ENCODE data around the gene GPC6. TPM values are rescaled to one million over a fixed set of nuclear protein-coding genes. Genes with fewer than 3 reads are reported as not detected.

The GPC6 gene
- total RNA-seq, 3 donors from 2014 or later (not counting 1 experiment from before 2014, with no cell fraction given) = not detected

- Histone ChIP-seq H3K27ac (ENCODE audit: low read length) (no peak overlapping the region), H3K36me3 (ENCODE audit: control insufficient read depth, insufficient read depth, low read length) (no peaks in the 10 kb centered on the region), H3K9me3 (ENCODE audit: control insufficient read depth, insufficient read depth, low read length) (no peaks in the 10 kb centered on the region), H3K4me1 (ENCODE audit: control insufficient read depth, insufficient read depth, low read length) (no peaks in the 10 kb centered on the region), H3K4me3 (ENCODE audit: low read length) (no peak overlapping the region), H3K27me3 (ENCODE audit: control insufficient read depth, insufficient read depth, low read length) (no peaks in the 10 kb centered on the region)
- Mint-ChIP-seq H3K4me3 (no peak overlapping the region), H3K4me1 (no peaks in the 10 kb centered on the region), H3K9me3 (peaks cover 5 to 7% of the 10 kb centered on the region in 2 donors), H3K27me3 (ENCODE audit: low read depth in 2 of 2) (no peaks in the 10 kb centered on the region), H3K27ac (no peak overlapping the region), H3K36me3 (no peaks in the 10 kb centered on the region)
- intact Hi-C loops (cut with micrococcal nuclease) = no loop called here
- no peak for DNase-seq
- TF ChIP-seq, protein P1, sequence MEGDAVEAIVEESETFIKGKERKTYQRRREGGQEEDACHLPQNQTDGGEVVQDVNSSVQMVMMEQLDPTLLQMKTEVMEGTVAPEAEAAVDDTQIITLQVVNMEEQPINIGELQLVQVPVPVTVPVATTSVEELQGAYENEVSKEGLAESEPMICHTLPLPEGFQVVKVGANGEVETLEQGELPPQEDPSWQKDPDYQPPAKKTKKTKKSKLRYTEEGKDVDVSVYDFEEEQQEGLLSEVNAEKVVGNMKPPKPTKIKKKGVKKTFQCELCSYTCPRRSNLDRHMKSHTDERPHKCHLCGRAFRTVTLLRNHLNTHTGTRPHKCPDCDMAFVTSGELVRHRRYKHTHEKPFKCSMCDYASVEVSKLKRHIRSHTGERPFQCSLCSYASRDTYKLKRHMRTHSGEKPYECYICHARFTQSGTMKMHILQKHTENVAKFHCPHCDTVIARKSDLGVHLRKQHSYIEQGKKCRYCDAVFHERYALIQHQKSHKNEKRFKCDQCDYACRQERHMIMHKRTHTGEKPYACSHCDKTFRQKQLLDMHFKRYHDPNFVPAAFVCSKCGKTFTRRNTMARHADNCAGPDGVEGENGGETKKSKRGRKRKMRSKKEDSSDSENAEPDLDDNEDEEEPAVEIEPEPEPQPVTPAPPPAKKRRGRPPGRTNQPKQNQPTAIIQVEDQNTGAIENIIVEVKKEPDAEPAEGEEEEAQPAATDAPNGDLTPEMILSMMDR (IDR thresholded peaks at IDR 0.05) = no peak
- ATAC-seq = no peak
- WGBS (ENCODE audit: insufficient coverage) = 37% methylated on average over 2 of the region's 2 CpGs
Measured at GRCh38 chr13:93262729-93263345, 36.2 kb downstream of the GPC6 start.

DNA sequence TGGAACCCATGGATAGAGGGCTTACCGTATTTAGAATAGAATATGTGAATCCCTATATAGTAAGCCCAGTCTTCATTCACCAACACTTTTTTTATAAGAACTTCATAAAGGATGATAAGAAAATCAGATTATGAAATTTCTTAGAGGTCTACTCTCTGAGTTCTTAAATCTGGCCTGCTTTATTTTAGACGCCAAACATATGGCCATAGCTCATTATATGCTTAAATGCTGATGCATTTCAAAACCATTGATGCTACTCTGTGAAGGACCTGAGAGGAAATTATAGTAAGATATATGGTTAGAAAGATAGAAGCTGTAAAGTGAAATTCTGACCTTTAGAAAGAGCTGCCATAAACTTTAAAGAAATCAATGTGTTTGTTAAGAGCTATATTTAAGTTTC is 38.3 kb downstream of the GPC6 start:
- Histone ChIP-seq H3K27ac (ENCODE audit: low read length) (no peak overlapping the region), H3K9me3 (ENCODE audit: control insufficient read depth, insufficient read depth, low read length) (no peaks in the 10 kb centered on the region), H3K4me3 (ENCODE audit: low read length) (no peak overlapping the region), H3K36me3 (ENCODE audit: control insufficient read depth, insufficient read depth, low read length) (no peaks in the 10 kb centered on the region), H3K27me3 (ENCODE audit: control insufficient read depth, insufficient read depth, low read length) (no peaks in the 10 kb centered on the region), H3K4me1 (ENCODE audit: control insufficient read depth, insufficient read depth, low read length) (no peaks in the 10 kb centered on the region)
- Mint-ChIP-seq H3K4me1 (no peaks in the 10 kb centered on the region), H3K27me3 (ENCODE audit: low read depth in 2 of 2) (no peaks in the 10 kb centered on the region), H3K27ac (no peak overlapping the region), H3K4me3 (no peak overlapping the region), H3K9me3 (peaks cover 3% of the 10 kb centered on the region in 2 donors), H3K36me3 (no peaks in the 10 kb centered on the region)
- TF ChIP-seq, protein P1 (IDR thresholded peaks at IDR 0.05) = no peak
- no peak for ATAC-seq
- WGBS (ENCODE audit: insufficient coverage) = 100% methylated on average over 1 of the region's 2 CpGs
- DNase-seq = no peak
- intact Hi-C loops (cut with micrococcal nuclease) = no loop called here

DNA sequence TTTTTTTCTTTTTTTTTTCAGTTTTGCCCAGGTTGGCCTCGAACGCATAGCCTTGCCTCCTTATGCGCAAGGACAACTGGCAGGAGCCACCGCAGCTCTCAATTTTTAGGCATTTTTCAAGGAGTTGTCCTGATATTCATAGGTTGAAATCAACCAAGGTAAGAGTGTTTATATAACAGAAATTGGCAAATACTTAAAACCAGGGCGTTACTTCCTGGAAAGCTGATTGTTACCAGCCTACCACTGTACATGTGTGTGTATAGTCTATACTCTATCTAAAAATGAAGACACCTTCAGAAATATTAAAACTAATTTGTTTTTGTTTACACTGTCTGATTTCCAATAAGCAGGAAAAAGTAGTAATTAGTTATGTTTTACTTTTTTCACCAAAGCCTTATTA is 39.2 kb downstream of the GPC6 start:
- peaks cover 3 to 4% of the 10 kb centered on the region in 2 donors for H3K9me3 Mint-ChIP-seq
- no peaks in the 10 kb centered on the region for H3K4me1 Mint-ChIP-seq
- no peaks in the 10 kb centered on the region for H3K9me3 ChIP-seq (ENCODE audit: control insufficient read depth, insufficient read depth, low read length)
- no peak overlapping the region for H3K4me3 Mint-ChIP-seq
- no peaks in the 10 kb centered on the region for H3K27me3 ChIP-seq (ENCODE audit: control insufficient read depth, insufficient read depth, low read length)
- H3K4me1 ChIP-seq (ENCODE audit: control insufficient read depth, insufficient read depth, low read length) = no peaks in the 10 kb centered on the region
- no peak overlapping the region for H3K27ac Mint-ChIP-seq
- H3K36me3 ChIP-seq (ENCODE audit: control insufficient read depth, insufficient read depth, low read length) = no peaks in the 10 kb centered on the region
- ATAC-seq (no peak), DNase-seq (no peak)
- H3K27me3 Mint-ChIP-seq (ENCODE audit: low read depth in 2 of 2) = no peaks in the 10 kb centered on the region
- intact Hi-C loops (cut with micrococcal nuclease) = no loop called here
- 80% methylated on average over 4 of the region's 5 CpGs for WGBS (ENCODE audit: insufficient coverage)
- no peak overlapping the region for H3K27ac ChIP-seq (ENCODE audit: low read length)
- H3K4me3 ChIP-seq (ENCODE audit: low read length) = no peak overlapping the region
- H3K36me3 Mint-ChIP-seq = no peaks in the 10 kb centered on the region
- TF ChIP-seq, protein P1 (IDR thresholded peaks at IDR 0.05) = no peak

- intact Hi-C loops (cut with micrococcal nuclease) = no loop called here
- Mint-ChIP-seq H3K9me3 (peaks cover 3 to 4% of the 10 kb centered on the region in 2 donors), H3K4me1 (no peaks in the 10 kb centered on the region), H3K27me3 (ENCODE audit: low read depth in 2 of 2) (no peaks in the 10 kb centered on the region), H3K36me3 (no peaks in the 10 kb centered on the region), H3K27ac (no peak overlapping the region), H3K4me3 (no peak overlapping the region)
- Histone ChIP-seq H3K36me3 (ENCODE audit: control insufficient read depth, insufficient read depth, low read length) (no peaks in the 10 kb centered on the region), H3K27me3 (ENCODE audit: control insufficient read depth, insufficient read depth, low read length) (no peaks in the 10 kb centered on the region), H3K9me3 (ENCODE audit: control insufficient read depth, insufficient read depth, low read length) (no peaks in the 10 kb centered on the region), H3K27ac (ENCODE audit: low read length) (no peak overlapping the region), H3K4me3 (ENCODE audit: low read length) (no peak overlapping the region), H3K4me1 (ENCODE audit: control insufficient read depth, insufficient read depth, low read length) (no peaks in the 10 kb centered on the region)
- TF ChIP-seq, protein P1 (IDR thresholded peaks at IDR 0.05) = no peak
- no peak for ATAC-seq
- DNase-seq = no peak
- WGBS (ENCODE audit: insufficient coverage) = 71% methylated on average over 1 of the region's 1 CpG
Measured at GRCh38 chr13:93266681-93267080, 40.1 kb downstream of the GPC6 start.

All from natural killer cell (primary cell).